Left ventricle myocardium inferior (tissue), 1 donor: ENCODE data around the gene SSNA1. TPM values are rescaled to one million over a fixed set of nuclear protein-coding genes. Genes with fewer than 3 reads are reported as not detected.

Experiments used
- DNase-seq: peaks from one replicate; pipeline ENCODE4 v3.0.0-alpha.2; 2020
- H3K27ac ChIP-seq: fragments of 200-600 bp; replicated peaks from 2 replicates; pipeline ENCODE4 v1.8.0; 2021
- H3K27me3 ChIP-seq: fragments of 200-600 bp; 2 replicates; pipeline ENCODE4 v1.8.0; 2021; ENCODE audit warnings: low read depth
- H3K36me3 ChIP-seq: fragments of 200-600 bp; 2 replicates; pipeline ENCODE4 v1.8.0; 2021
- H3K4me1 ChIP-seq: fragments of 200-600 bp; 2 replicates; pipeline ENCODE4 v1.8.0; 2021
- H3K4me3 ChIP-seq: fragments of 200-600 bp; 2 replicates; pipeline ENCODE4 v1.8.0; 2021; ENCODE audit warnings: mild to moderate bottlenecking, moderate library complexity
- H3K9me3 ChIP-seq: fragments of 200-600 bp; replicated peaks from 2 replicates; pipeline ENCODE4 v1.8.0; 2021
- intact Hi-C: fragments of 100-400 bp; cut with micrococcal nuclease; formaldehyde crosslinking; loops from one replicate; pipeline ENCODE4 v1.11.0; 2022
- total RNA-seq: library from RNA; stranded (reverse); fragmentation: NEBNext Ultra II Directional; extraction: Animal tissue kit (Norgen Biotek cat#: 25700); gene quantifications from one replicate; pipeline ENCODE4 v1.2.1, GENCODE V29; 2021
- TF ChIP-seq, protein P1 (sequence below): fragments of 200-600 bp; IDR thresholded peaks from 2 replicates; pipeline ENCODE4 v1.8.0; 2021; ENCODE audit warnings: antibody characterized with exemption, mild to moderate bottlenecking, borderline replicate concordance
- donor health status: DM: no; HTN: yes; CAD: no; lungs with severe emphysema.

The SSNA1 gene
- total RNA-seq, 1 donor from 2014 or later = 72.3 TPM

DNA sequence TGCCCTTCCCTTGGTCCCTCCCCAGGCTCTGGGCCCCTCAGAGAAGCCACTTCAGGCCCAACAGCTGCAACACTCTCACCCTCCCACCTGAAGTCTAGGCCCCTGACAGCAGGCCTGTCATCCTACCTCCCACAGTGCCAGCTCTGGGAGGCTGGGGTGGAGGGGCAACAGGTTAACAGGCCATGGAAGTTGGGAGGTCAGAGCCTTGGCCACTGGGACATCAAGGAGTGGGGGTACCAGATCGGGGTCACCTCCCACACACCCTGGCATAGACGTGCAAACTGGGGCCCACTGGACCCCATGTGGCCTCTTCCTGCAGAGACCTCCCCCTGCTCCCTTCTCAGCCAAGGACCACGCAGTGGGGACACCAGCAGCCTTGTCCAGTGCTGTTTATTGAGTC, 2.8 kb downstream of the SSNA1 start:
- intact Hi-C loops = no loop called here
- H3K4me1 ChIP-seq = peaks cover 89% of the 10 kb centered on the region
- H3K27ac ChIP-seq = peak overlapping the region; percentile 100
- H3K36me3 ChIP-seq = peaks cover 38% of the 10 kb centered on the region
- no peaks in the 10 kb centered on the region for H3K27me3 ChIP-seq
- no peak for DNase-seq
- H3K4me3 ChIP-seq = no peak overlapping the region
- H3K9me3 ChIP-seq = no peaks in the 10 kb centered on the region
- TF ChIP-seq, protein P1, sequence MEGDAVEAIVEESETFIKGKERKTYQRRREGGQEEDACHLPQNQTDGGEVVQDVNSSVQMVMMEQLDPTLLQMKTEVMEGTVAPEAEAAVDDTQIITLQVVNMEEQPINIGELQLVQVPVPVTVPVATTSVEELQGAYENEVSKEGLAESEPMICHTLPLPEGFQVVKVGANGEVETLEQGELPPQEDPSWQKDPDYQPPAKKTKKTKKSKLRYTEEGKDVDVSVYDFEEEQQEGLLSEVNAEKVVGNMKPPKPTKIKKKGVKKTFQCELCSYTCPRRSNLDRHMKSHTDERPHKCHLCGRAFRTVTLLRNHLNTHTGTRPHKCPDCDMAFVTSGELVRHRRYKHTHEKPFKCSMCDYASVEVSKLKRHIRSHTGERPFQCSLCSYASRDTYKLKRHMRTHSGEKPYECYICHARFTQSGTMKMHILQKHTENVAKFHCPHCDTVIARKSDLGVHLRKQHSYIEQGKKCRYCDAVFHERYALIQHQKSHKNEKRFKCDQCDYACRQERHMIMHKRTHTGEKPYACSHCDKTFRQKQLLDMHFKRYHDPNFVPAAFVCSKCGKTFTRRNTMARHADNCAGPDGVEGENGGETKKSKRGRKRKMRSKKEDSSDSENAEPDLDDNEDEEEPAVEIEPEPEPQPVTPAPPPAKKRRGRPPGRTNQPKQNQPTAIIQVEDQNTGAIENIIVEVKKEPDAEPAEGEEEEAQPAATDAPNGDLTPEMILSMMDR = no peak

DNA sequence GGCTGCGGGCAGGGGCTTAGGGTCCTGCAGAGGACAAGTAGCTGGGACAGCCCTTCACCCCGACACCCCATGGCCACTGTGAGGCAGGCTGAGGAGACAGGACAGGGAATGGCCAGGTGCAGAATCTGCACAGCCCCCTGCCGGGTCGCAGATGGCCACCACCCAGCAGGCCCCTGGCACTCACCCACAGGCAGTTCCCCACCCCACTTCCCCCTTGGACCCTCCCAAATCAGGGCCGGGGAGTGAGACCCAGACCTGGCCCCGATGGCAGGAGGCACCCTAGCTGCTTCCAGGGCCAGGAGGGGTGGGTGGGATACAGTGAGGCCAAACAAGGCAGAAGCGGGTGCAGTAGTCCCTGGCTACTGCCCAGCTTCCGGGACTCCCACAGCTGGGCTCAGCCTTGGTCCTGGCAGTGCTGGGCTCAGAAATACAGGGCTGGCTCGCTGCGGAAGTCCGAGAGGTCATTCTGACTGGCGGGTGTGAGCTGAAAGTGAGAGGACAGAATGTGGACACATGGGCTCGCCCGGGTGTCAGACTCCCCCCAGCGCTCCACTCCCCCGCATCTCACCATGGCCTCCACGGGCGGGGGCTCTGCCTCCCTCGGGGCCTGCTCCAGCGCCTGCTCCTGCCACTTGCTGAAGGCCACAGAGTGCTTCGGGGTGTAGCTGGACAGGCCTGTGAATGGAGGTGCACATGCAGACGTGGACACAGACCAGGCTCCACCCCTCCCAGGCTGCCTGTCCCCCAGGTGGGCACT, 3.4 kb downstream of the SSNA1 start:
- no peak for DNase-seq
- TF ChIP-seq, protein P1 = no peak
- H3K36me3 ChIP-seq = peaks cover 35% of the 10 kb centered on the region
- intact Hi-C loops = no loop called here
- H3K27me3 ChIP-seq = no peaks in the 10 kb centered on the region
- no peak overlapping the region for H3K4me3 ChIP-seq
- peak overlapping the region; percentile 100 for H3K27ac ChIP-seq
- peaks cover 89% of the 10 kb centered on the region for H3K4me1 ChIP-seq
- H3K9me3 ChIP-seq = no peaks in the 10 kb centered on the region

DNA sequence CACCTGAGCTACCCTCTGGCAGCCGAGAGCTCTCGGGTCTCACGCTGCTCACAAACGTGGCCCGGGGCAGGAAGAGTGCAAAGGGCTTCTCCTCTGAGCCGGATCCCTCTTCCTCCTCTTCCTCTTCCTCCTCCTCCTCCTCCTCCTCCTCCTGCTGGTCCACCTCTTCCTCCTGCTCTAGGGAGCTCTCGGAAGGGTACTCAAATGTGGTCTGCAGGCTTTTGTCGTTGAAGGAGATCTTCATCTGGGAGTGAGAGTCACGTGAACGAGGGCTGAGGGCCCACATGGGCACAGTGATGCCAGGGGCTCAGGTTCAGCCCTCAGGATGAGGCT, 3.9 kb downstream of the SSNA1 start:
- H3K27me3 ChIP-seq = no peaks in the 10 kb centered on the region
- DNase-seq = no peak
- TF ChIP-seq, protein P1 = no peak
- peak overlapping the region; percentile 92 for H3K27ac ChIP-seq
- H3K4me3 ChIP-seq = no peak overlapping the region
- peaks cover 89% of the 10 kb centered on the region for H3K4me1 ChIP-seq
- intact Hi-C loops = no loop called here
- no peaks in the 10 kb centered on the region for H3K9me3 ChIP-seq
- H3K36me3 ChIP-seq = peaks cover 30% of the 10 kb centered on the region

DNA sequence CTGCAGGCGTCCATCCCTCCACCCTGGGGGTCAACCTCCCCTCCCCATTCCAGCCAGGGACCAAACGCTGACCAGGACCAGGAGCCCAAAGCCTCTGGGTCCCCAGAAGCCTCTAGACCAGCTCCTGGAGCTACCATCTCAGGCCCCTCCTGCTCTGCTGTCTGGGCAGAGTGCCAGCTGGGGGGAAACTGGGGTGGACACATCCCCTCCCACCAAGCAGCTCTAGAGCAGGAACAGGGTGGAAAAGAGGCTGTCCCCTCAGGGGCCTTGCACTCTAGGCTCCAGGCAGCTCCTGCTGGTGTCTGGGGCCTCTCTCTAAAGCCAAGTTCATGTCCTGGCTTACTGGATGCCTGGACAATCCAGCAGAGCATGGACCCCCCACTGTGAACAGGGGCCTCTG, 4.4 kb downstream of the SSNA1 start:
- H3K27ac ChIP-seq = peak overlapping the region; percentile 92
- H3K27me3 ChIP-seq = no peaks in the 10 kb centered on the region
- peaks cover 89% of the 10 kb centered on the region for H3K4me1 ChIP-seq
- intact Hi-C loops = no loop called here
- DNase-seq = no peak
- H3K36me3 ChIP-seq = peaks cover 29% of the 10 kb centered on the region
- TF ChIP-seq, protein P1 = no peak
- no peak overlapping the region for H3K4me3 ChIP-seq
- H3K9me3 ChIP-seq = no peaks in the 10 kb centered on the region

DNA sequence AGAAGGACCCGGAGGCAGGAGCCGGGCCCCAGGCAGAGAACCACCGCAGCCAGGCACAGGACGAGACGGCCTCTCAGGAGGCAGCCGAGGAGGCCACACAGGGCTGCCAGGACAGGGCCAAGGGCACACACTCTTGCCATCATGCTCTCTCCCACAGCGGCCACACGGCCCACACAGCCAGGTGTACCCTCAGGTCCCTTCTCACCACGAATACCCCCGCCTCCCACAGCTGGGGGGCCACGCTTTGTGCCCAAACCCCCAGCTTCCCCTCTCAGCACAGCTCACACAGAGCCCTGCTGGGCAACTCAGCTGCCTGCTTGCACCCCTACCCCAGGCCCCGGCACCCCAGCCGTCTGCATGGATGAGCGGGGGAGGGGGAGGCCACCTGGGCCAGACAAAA, 5.3 kb downstream of the SSNA1 start:
- no peak for DNase-seq
- Histone ChIP-seq H3K4me3 (peak overlapping the region; percentile 51), H3K4me1 (peaks cover 91% of the 10 kb centered on the region), H3K27me3 (no peaks in the 10 kb centered on the region), H3K9me3 (no peaks in the 10 kb centered on the region), H3K27ac (peak overlapping the region; percentile 92), H3K36me3 (peaks cover 29% of the 10 kb centered on the region)
- TF ChIP-seq, protein P1 = no peak
- intact Hi-C loops = no loop called here
